ENCODE results near the gene GPX8.

GRCh38 chr5:55191165-55191564 is 31.2 kb downstream of the GPX8 start:
- TF ChIP-seq IRF3 (IDR thresholded peaks at IDR 0.05; ENCODE audit: low read depth, low read length) (no peak), REST (IDR thresholded peaks at IDR 0.05; ENCODE audit: low read depth, low read length) (no peak), RXRA (IDR thresholded peaks at IDR 0.05; ENCODE audit: borderline replicate concordance, low read depth) (no peak), RAD21 (IDR thresholded peaks at IDR 0.05; ENCODE audit: low read length) (no peak), CTCF (IDR thresholded peaks at IDR 0.05) (no peak), GABPA (IDR thresholded peaks at IDR 0.05; ENCODE audit: low read depth) (no peak), TAF1 (IDR thresholded peaks at IDR 0.05; ENCODE audit: borderline replicate concordance, low read depth, low read length) (no peak)

All from SK-N-SH (cell line).